Upper lobe of right lung (tissue), 1 donor: ENCODE results near the gene SKIC8. TPM values are rescaled to one million over a fixed set of nuclear protein-coding genes. Genes with fewer than 3 reads are reported as not detected.

Source experiments
- ATAC-seq: fragments of 200-7000 bp; cut with Tn5 transposase; one replicate; pipeline ENCODE4 v1.9.1; 2020; ENCODE audit warnings: mild to moderate bottlenecking, moderate library complexity
- DNase-seq: peaks from one replicate; pipeline ENCODE4 v3.0.0-alpha.2; 2020
- H3K27ac ChIP-seq: fragments of 200-600 bp; one replicate; pipeline ENCODE4 v1.8.0; 2022
- H3K27me3 ChIP-seq: fragments of 200-600 bp; one replicate; pipeline ENCODE4 v1.8.0; 2022; ENCODE audit warnings: mild to moderate bottlenecking
- H3K36me3 ChIP-seq: fragments of 200-600 bp; one replicate; pipeline ENCODE4 v1.8.0; 2022
- H3K4me1 ChIP-seq: fragments of 200-600 bp; one replicate; pipeline ENCODE4 v1.8.0; 2022
- H3K4me3 ChIP-seq: fragments of 200-600 bp; one replicate; pipeline ENCODE4 v1.8.0; 2022; ENCODE audit warnings: mild to moderate bottlenecking
- H3K9me3 ChIP-seq: fragments of 200-600 bp; one replicate; pipeline ENCODE4 v1.8.0; 2022
- intact Hi-C: fragments of 100-400 bp; cut with DNase I; formaldehyde crosslinking; loops from one replicate; pipeline ENCODE4 v1.11.0; 2022
- total RNA-seq: library from RNA; stranded (reverse); fragmentation: NEBNext Ultra II Directional; extraction: Animal tissue kit (Norgen Biotek cat#: 25700); gene quantifications from one replicate; pipeline ENCODE4 v1.2.1, GENCODE V29; 2021
- TF ChIP-seq, protein P1 (sequence below): fragments of 200-600 bp; IDR thresholded peaks from one replicate; pipeline ENCODE4 v1.8.0; 2022; ENCODE audit warnings: antibody characterized with exemption
- donor health status: DM: no; HTN: yes; CAD: no; lungs with severe emphysema.

The SKIC8 gene
- total RNA-seq, 1 donor from 2014 or later, result 37.9 TPM

DNA sequence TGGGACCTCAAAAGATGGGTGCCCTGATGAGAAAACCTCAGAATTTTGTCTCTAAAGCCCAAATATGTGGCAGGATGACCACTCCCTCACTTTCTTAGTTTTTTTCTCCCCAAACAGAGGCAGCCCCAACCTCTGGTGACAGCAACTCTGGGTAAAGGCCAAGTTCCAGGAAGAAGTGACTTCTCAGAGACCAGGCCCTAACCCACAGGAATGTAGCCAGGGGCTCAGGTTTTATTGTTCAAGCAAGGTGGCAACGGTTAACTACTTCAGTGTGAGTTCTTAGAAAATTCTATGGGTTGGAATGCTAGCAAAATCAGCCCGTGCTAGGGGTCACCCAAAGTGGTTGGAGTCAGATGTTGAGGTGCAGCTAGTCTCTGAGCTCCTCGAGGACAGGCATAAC lies 40.2 kb downstream of the SKIC8 start:
- no peaks in the 10 kb centered on the region for H3K9me3 ChIP-seq
- TF ChIP-seq, protein P1, sequence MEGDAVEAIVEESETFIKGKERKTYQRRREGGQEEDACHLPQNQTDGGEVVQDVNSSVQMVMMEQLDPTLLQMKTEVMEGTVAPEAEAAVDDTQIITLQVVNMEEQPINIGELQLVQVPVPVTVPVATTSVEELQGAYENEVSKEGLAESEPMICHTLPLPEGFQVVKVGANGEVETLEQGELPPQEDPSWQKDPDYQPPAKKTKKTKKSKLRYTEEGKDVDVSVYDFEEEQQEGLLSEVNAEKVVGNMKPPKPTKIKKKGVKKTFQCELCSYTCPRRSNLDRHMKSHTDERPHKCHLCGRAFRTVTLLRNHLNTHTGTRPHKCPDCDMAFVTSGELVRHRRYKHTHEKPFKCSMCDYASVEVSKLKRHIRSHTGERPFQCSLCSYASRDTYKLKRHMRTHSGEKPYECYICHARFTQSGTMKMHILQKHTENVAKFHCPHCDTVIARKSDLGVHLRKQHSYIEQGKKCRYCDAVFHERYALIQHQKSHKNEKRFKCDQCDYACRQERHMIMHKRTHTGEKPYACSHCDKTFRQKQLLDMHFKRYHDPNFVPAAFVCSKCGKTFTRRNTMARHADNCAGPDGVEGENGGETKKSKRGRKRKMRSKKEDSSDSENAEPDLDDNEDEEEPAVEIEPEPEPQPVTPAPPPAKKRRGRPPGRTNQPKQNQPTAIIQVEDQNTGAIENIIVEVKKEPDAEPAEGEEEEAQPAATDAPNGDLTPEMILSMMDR, result no peak
- no peak overlapping the region for H3K27ac ChIP-seq
- H3K27me3 ChIP-seq, result no peaks in the 10 kb centered on the region
- intact Hi-C loops, result no loop called here
- DNase-seq (no peak), ATAC-seq (no peak)
- no peaks in the 10 kb centered on the region for H3K36me3 ChIP-seq
- H3K4me3 ChIP-seq, result no peak overlapping the region
- no peaks in the 10 kb centered on the region for H3K4me1 ChIP-seq

DNA sequence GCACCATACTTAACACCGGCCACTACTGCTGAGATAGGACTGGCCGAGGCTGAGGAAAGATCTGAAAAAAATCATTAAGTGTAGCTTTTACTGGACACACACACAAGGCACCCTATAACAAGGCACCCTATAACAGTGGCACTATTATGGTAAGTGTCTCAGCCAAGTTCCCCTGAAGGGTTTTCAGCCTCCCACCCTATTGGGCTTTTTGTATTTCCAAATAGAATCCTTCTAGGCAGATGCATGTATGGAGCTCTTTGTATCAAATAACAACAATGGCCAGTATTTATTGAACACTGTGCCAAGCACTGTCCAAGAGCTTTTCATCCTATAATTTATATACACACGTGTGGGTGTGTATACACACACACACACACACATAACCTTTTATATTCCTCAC lies 41.7 kb downstream of the SKIC8 start:
- no peaks in the 10 kb centered on the region for H3K4me1 ChIP-seq
- TF ChIP-seq, protein P1, result no peak
- H3K9me3 ChIP-seq, result no peaks in the 10 kb centered on the region
- intact Hi-C loops, result no loop called here
- H3K4me3 ChIP-seq, result no peak overlapping the region
- no peaks in the 10 kb centered on the region for H3K27me3 ChIP-seq
- H3K36me3 ChIP-seq, result no peaks in the 10 kb centered on the region
- H3K27ac ChIP-seq, result no peak overlapping the region
- DNase-seq, result no peak
- ATAC-seq, result no peak

DNA sequence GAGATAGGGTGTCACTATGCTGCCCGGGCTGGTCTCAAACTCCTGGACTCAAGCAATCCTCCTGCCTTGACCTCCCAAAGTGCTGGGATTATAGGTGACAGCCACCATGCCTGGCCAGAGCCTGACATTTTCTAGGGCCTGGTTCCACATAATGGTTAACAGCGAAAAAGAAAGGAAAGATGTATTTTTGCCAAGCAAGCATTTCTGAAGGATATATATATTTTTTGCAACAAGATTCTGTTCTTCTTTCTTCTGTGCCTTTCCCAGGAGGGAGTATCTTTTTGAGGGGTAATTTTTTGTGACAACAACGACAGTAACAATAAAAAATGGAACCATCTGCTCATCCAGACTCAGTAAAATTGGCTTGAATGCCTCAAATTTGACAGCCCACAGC lies 43.4 kb downstream of the SKIC8 start:
- intact Hi-C loops, result no loop called here
- TF ChIP-seq, protein P1, result no peak

DNA sequence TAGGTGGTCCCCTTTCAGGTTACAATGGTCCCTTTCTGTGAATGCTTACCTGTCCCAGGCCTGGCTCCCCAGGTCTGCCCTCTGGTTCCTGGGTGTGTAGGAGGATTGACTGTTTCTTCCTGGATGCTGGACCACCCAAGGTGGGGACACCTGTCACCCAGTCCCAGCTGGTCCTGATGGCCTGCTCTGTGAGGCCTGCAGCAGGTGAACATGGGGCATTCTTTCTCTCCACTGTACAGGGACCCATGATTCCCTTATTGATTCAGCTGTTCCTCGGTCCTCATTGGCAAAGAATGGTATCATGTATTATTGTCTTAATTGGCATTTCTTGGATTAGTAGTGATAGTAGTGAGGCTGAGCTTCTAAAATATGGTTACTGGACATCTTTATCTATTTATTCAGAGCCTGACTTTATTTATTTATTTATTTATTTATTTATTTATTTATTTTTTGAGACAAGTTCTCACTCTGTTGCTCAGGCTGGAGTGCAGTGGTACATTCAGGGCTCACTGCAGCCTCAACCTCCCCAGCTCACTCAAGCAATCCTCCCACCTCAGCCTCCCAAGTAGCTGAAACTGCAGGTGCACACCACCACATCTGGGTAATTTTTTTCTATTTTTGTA lies 43.9 kb downstream of the SKIC8 start:
- Histone ChIP-seq H3K9me3 (no peaks in the 10 kb centered on the region), H3K4me3 (no peak overlapping the region), H3K27me3 (no peaks in the 10 kb centered on the region), H3K36me3 (no peaks in the 10 kb centered on the region), H3K27ac (no peak overlapping the region), H3K4me1 (no peaks in the 10 kb centered on the region)
- DNase-seq (no peak), ATAC-seq (no peak)
- intact Hi-C loops, result no loop called here
- TF ChIP-seq, protein P1, result no peak

More for the DNA sequence above, 43.4 kb downstream of the SKIC8 start:
- no peaks in the 10 kb centered on the region for H3K36me3 ChIP-seq
- no peak for DNase-seq
- no peaks in the 10 kb centered on the region for H3K27me3 ChIP-seq
- H3K27ac ChIP-seq, result no peak overlapping the region
- H3K9me3 ChIP-seq, result no peaks in the 10 kb centered on the region
- H3K4me1 ChIP-seq, result no peaks in the 10 kb centered on the region
- no peak for ATAC-seq
- no peak overlapping the region for H3K4me3 ChIP-seq

DNA sequence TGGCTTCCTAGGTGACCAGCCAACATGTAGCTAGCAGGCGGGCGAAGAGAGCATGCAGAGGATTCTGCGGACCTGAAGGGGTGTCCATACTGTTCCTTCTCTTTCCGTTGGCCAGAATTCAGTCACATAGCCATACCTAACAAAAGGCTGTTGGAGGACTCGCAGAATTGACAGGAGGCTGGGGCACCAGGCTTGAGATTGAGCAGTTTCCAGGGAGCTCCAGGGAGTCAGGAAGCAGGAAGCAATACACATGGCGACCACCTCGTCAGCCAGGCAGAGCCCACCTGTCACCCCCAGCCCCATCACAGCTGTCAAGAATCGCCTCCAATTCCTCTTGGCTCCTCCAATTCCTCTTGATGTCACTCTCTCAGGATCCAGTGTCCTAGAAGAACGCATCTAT lies 48.3 kb downstream of the SKIC8 start:
- Histone ChIP-seq H3K36me3 (no peaks in the 10 kb centered on the region), H3K9me3 (no peaks in the 10 kb centered on the region), H3K27ac (no peak overlapping the region), H3K4me1 (no peaks in the 10 kb centered on the region), H3K27me3 (no peaks in the 10 kb centered on the region), H3K4me3 (no peak overlapping the region)
- no peak for ATAC-seq
- TF ChIP-seq, protein P1, result no peak
- intact Hi-C loops, result no loop called here
- DNase-seq, result no peak

DNA sequence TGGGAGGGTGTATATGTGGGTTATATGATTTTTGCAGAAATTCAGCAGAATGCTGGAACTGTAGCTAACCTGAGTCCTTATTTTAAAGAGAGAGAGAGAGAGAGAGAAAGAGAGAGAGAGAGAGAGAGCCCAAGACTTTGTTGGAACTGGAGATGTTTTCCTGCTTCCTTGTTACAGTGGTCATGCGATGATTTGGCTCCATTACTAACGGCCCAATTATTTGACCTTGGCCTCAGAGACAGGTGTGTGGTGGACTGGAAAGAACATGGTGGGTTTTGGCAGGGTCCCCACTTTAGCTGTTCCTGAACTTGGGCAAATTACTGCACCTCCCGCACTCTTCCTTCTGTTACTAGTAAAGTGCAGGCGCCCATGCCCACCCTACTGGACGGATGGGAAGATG lies 50.3 kb downstream of the SKIC8 start:
- Histone ChIP-seq H3K27ac (no peak overlapping the region), H3K4me1 (no peaks in the 10 kb centered on the region), H3K9me3 (no peaks in the 10 kb centered on the region), H3K4me3 (no peak overlapping the region), H3K36me3 (no peaks in the 10 kb centered on the region), H3K27me3 (no peaks in the 10 kb centered on the region)
- intact Hi-C loops, result loop anchor here (10.0 kb wide), 1 partner anchor 284 kb away; no protein-coding TSS in a partner anchor
- TF ChIP-seq, protein P1, result no peak
- DNase-seq (no peak), ATAC-seq (no peak)
